Esophagus squamous epithelium (tissue), 5 donors: ENCODE measurements around the gene SMIM35. TPM values are rescaled to one million over a fixed set of nuclear protein-coding genes. Genes with fewer than 3 reads are reported as not detected.

Experiments used
- DNase-seq: peaks from one replicate; lab custom pipeline; 2025; lab: John Stamatoyannopoulos, UW
- H3K27ac ChIP-seq, 4 donors: fragments of 200-600 bp; sonication (generic); one replicate each; pipeline ENCODE4 v1.5.1; 2016 to 2019; ENCODE audit warnings: mild to moderate bottlenecking in 1 of 4
- H3K27me3 ChIP-seq, 4 donors: fragments of 200-600 bp; sonication (generic); 1 replicate in 3 of 4; 2 replicates in 1 of 4; pipeline versions ENCODE4 v1.5.1 to v1.6.0; 2017 to 2021; ENCODE audit warnings: antibody characterized with exemption in 1 of 4
- H3K36me3 ChIP-seq, 3 donors: fragments of 200-600 bp; sonication (generic); one replicate each; pipeline ENCODE4 v1.5.1; 2016 to 2019
- H3K4me1 ChIP-seq, 3 donors: fragments of 200-600 bp; sonication (generic); one replicate each; pipeline ENCODE4 v1.5.1; 2017 to 2019
- H3K4me3 ChIP-seq, 4 donors: fragments of 200-600 bp; sonication (generic); 1 replicate in 3 of 4; 2 replicates in 1 of 4; pipeline ENCODE4 v1.5.1; 2016 to 2019; ENCODE audit warnings: mild to moderate bottlenecking in 2 of 4, moderate library complexity in 1 of 4
- H3K9me3 ChIP-seq, 3 donors: fragments of 200-600 bp; sonication (generic); one replicate each; pipeline ENCODE4 v1.5.1; 2016 to 2019
- CTCF ChIP-seq, 6 experiments: fragments of 450-650 bp in 4 of 6; fragments of 200-600 bp in 2 of 6; sonication (generic) in 2 of 6; IDR thresholded peaks; one replicate each; pipeline ENCODE4 v1.5.1; 2016 to 2019; ENCODE audit warnings: antibody characterized with exemption in 6 of 6, mild to moderate bottlenecking in 4 of 6, moderate library complexity in 4 of 6
- POLR2A ChIP-seq, 4 donors: fragments of 450-650 bp; IDR thresholded peaks; one replicate each; pipeline ENCODE4 v1.6.1; 2017; ENCODE audit warnings: antibody characterized with exemption in 4 of 4, mild to moderate bottlenecking in 4 of 4, moderate library complexity in 3 of 4
- WGBS, 2 donors: methylation state at CpG; one replicate each; pipeline ENCODE4 v1.1.5; 2018; 5-methylcytosine and 5-hydroxymethylcytosine counted together
- intact Hi-C: fragments of 100-400 bp; cut with DNase I; formaldehyde crosslinking; loops from one replicate; pipeline ENCODE4 v1.15.0; 2022
- total RNA-seq, 4 donors: library from RNA; depleted of rRNA; stranded (reverse); fragments of >200 nt; gene quantifications; one replicate each; pipeline ENCODE4 v1.1.0, GENCODE V29; 2016
- donor health status: DM: yes; HTN: yes; CAD: no.

Gene SMIM35
- total RNA-seq, 4 donors from 2014 or later: not detected

GRCh38 chr11:118133816-118134215, 47.1 kb upstream of the SMIM35 start:
- no peak overlapping the region for H3K27ac ChIP-seq
- WGBS, 2 donors: 93 to 94% methylated on average over 9 of the region's 10 CpGs
- H3K36me3 ChIP-seq: no peaks in the 10 kb centered on the region
- no peaks in the 10 kb centered on the region for H3K9me3 ChIP-seq
- H3K4me1 ChIP-seq: peaks cover 0 to 38% (median 4%) of the 10 kb centered on the region in 3 donors
- H3K27me3 ChIP-seq: peaks cover 0 to 32% (median 0%) of the 10 kb centered on the region in 4 donors
- TF ChIP-seq POLR2A (IDR thresholded peaks at IDR 0.05) (no peak), CTCF (IDR thresholded peaks at IDR 0.05) (no peak)
- H3K4me3 ChIP-seq: no peak overlapping the region
- DNase-seq: no peak
- intact Hi-C loops: no loop called here

GRCh38 chr11:118132385-118133151, 45.8 kb upstream of the SMIM35 start:
- peaks cover 0 to 19% (median 0%) of the 10 kb centered on the region in 4 donors for H3K27me3 ChIP-seq
- no peaks in the 10 kb centered on the region for H3K36me3 ChIP-seq
- TF ChIP-seq POLR2A (IDR thresholded peaks at IDR 0.05) (no peak), CTCF (IDR thresholded peaks at IDR 0.05) (no peak)
- H3K4me3 ChIP-seq: no peak overlapping the region
- DNase-seq: no peak
- H3K4me1 ChIP-seq: peaks cover 0 to 42% (median 4%) of the 10 kb centered on the region in 3 donors
- intact Hi-C loops: no loop called here
- peak overlapping the region in 3 of 4 donors; percentile 10 to 25 (median 17) for H3K27ac ChIP-seq
- 38 to 61% methylated on average over 13 of the region's 15 CpGs for WGBS, 2 donors
- no peaks in the 10 kb centered on the region for H3K9me3 ChIP-seq

GRCh38 chr11:118129471-118130172, 42.9 kb upstream of the SMIM35 start:
- H3K36me3 ChIP-seq: peaks cover 0 to 18% (median 0%) of the 10 kb centered on the region in 3 donors
- peaks cover 0 to 42% (median 4%) of the 10 kb centered on the region in 3 donors for H3K4me1 ChIP-seq
- no peaks in the 10 kb centered on the region for H3K27me3 ChIP-seq
- no peak for TF ChIP-seq CTCF (IDR thresholded peaks at IDR 0.05)
- TF ChIP-seq POLR2A (IDR thresholded peaks at IDR 0.05): no peak
- H3K27ac ChIP-seq: peak overlapping the region; percentile 0 to 56 (median 22)
- H3K9me3 ChIP-seq: no peaks in the 10 kb centered on the region
- intact Hi-C loops: no loop called here
- 52 to 66% methylated on average over 6 of the region's 6 CpGs for WGBS, 2 donors
- DNase-seq: no peak
- H3K4me3 ChIP-seq: no peak overlapping the region

- Histone ChIP-seq H3K27me3 (no peaks in the 10 kb centered on the region), H3K27ac (peak overlapping the region; percentile 0 to 56 (median 20)), H3K4me3 (no peak overlapping the region), H3K36me3 (peaks cover 0 to 22% (median 0%) of the 10 kb centered on the region in 3 donors), H3K4me1 (peaks cover 0 to 42% (median 4%) of the 10 kb centered on the region in 3 donors), H3K9me3 (no peaks in the 10 kb centered on the region)
- WGBS, 2 donors: 58 to 61% methylated on average over 11 of the region's 11 CpGs
- intact Hi-C loops: no loop called here
- TF ChIP-seq POLR2A (IDR thresholded peaks at IDR 0.05): no peak
- no peak for TF ChIP-seq CTCF (IDR thresholded peaks at IDR 0.05)
- no peak for DNase-seq
Observed at GRCh38 chr11:118128721-118129470, 42.1 kb upstream of the SMIM35 start.
